ENCODE data around the gene AKIRIN2.

DNA sequence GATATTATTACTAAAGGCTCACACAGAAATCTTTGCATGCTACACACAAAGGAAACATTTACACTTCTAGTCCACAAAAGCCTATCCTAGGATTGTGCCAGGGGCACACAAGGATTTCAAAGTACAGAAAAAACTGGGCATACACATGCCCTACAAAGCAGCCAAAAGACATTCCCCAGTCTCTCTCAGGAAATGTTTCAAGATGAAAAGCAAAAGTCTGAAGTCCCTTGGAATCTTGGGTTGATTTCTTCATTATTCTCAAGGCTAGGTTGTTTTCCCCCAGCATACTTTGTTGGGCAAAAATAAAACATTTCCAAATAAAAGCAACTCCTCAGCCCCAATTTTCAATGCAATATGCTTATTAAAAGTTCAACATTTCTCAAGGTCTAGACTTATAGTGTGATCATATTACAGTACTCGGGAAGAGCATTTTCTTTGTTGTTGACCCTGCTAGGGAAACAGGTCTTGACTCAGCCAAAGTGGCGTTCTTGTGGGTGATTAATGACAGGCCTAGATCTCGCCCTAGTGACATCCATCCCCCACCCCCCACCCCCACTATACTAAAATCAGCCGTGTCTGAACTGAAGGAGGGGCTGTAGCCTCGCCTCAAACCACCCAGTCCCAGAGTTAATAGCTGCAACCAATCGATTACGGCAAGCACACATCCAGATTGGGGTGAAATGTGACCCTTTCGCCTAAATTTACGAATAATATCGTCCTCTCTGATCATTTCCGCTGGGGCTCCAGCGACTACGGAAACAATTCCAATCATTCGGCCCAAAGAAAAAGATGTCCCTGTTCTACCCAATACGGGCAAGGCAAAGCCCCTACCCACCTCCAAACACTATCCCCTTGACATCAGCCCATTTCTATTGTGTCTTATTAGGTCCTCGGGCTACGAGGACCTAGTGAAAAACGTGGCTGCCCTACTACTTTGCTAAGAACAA, 1.4 kb downstream of the AKIRIN2 start:
- TF ChIP-seq POLR2AphosphoS5 (IDR thresholded peaks at IDR 0.05; ENCODE audit: borderline replicate concordance, low read depth, low read length) (peak; percentile 25; the same call in 1 of the 2 replicates), EZH2 (IDR thresholded peaks at IDR 0.05) (no peak)

All from SK-N-MC (cell line).